K562 (cell line): ENCODE data around the gene SCNN1B.

Experiments used
- GMEB1 ChIP-seq: fragments of 250-450 bp; sonication (Bioruptor Pico); IDR thresholded peaks from 2 replicates; pipeline ENCODE4 v1.4.0; 2020; ENCODE audit warnings: mild to moderate bottlenecking
- MAX ChIP-seq: sonication (generic); formaldehyde crosslinking; IDR thresholded peaks from 2 replicates; pipeline ENCODE4 v1.9.0; 2022; ENCODE audit warnings: mild to moderate bottlenecking, missing genetic modification reagents
- MLX ChIP-seq, 2 experiments: fragments of 450-650 bp in 1 of 2; sonication (generic) in 1 of 2; formaldehyde crosslinking; conservative IDR thresholded peaks; 2 replicates each; pipeline versions ENCODE4 v1.4.0 to v1.8.1; 2020 to 2022; ENCODE audit warnings: mild to moderate bottlenecking in 1 of 2, missing genetic modification reagents in 1 of 2
- NR2C1 ChIP-seq, 2 experiments: fragments of 450-650 bp; IDR thresholded peaks; 2 replicates each; pipeline ENCODE4 v1.6.1; 2017; ENCODE audit warnings: mild to moderate bottlenecking in 2 of 2, antibody characterized with exemption in 1 of 2, inconsistent platforms in 1 of 2, missing compliant biosample characterization in 1 of 2, missing genetic modification characterization in 1 of 2
- SMAD1 ChIP-seq: fragments of 150-350 bp; IDR thresholded peaks from 2 replicates; pipeline ENCODE4 v1.6.1; 2014; ENCODE audit warnings: low read length, low read depth; ENCODE audit not compliant: partially characterized antibody
- SOX6 ChIP-seq: fragments of 450-650 bp; IDR thresholded peaks from 2 replicates; pipeline ENCODE4 v1.6.1; 2014; ENCODE audit warnings: mild to moderate bottlenecking
- ZNF583 ChIP-seq: fragments of 250-450 bp; sonication (Bioruptor Pico); IDR thresholded peaks from 2 replicates; pipeline ENCODE4 v1.4.0; 2020
- ZNF780A ChIP-seq: fragments of 250-450 bp; sonication (Bioruptor Pico); IDR thresholded peaks from 2 replicates; pipeline ENCODE4 v1.5.0; 2021; ENCODE audit warnings: mild to moderate bottlenecking

- TF ChIP-seq NR2C1 (IDR thresholded peaks at IDR 0.05) (no peak), NR2C1 (tag; IDR thresholded peaks at IDR 0.05) (no peak), ZNF780A (CRISPR knock-in tag) (no peak), MAX (no peak), GMEB1 (CRISPR knock-in tag) (no peak), SMAD1 (no peak), ZNF583 (CRISPR knock-in tag) (no peak), MLX (CRISPR knock-in tag; conservative IDR thresholded peaks at IDR 0.05) (no peak), SOX6 (no peak)
Observed at GRCh38 chr16:23377071-23377931, 75.2 kb downstream of the SCNN1B start.
